Measurements from ENCODE around the gene C10orf143. TPM values are rescaled to one million over a fixed set of nuclear protein-coding genes. Genes with fewer than 3 reads are reported as not detected.

Gene C10orf143
- total RNA-seq, 4 donors from 2014 or later: 1.6 to 5.8 (median 3.7) TPM; not detected in 1

DNA sequence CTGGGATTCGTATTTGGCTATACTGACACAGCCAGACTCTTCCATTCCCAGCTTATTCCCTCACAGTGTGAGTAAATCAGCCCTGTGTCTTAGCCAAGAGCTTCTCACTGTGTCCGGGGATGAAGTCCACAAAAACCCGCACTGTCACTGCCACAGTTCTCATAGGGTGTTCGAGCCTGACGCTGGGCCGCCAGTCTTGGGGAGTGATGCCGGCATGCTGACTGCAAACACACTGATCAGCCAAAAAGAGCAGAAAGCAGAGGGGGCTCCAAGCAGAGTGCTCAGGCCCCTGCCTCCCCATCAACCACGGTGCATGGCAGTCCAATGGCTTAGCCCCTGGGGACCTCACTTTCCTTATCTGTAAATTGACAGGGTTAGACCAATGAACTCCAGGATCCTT, 36.7 kb downstream of the C10orf143 start:
- H3K36me3 ChIP-seq: no peaks in the 10 kb centered on the region
- H3K27ac ChIP-seq: no peak overlapping the region
- no peak for DNase-seq
- H3K4me3 ChIP-seq: no peak overlapping the region
- no peaks in the 10 kb centered on the region for H3K9me3 ChIP-seq
- H3K27me3 ChIP-seq: no peaks in the 10 kb centered on the region
- TF ChIP-seq CTCF (IDR thresholded peaks at IDR 0.05) (no peak), POLR2A (IDR thresholded peaks at IDR 0.05) (no peak)
- no peaks in the 10 kb centered on the region for H3K4me1 ChIP-seq

DNA sequence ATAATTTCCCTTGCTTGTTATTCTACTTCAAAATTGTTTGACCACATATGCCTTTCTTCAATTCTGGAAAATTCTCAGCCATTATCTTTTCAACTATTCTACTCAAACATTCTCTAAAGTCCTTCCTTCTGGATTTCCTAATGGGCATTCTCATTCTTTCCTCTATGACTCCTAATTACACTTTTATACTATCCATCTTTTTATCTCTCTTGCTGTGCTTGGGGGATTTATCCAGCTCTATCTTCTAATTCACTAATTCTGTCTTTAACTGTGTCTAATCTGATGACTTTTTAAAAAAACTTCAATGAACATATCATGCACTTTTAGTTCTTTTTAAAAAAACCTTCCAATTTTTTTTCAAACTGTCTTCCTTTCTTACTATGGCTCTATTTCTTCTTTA, 38.4 kb downstream of the C10orf143 start:
- DNase-seq: no peak
- Histone ChIP-seq H3K36me3 (no peaks in the 10 kb centered on the region), H3K4me3 (no peak overlapping the region), H3K27me3 (no peaks in the 10 kb centered on the region), H3K27ac (no peak overlapping the region), H3K4me1 (no peaks in the 10 kb centered on the region), H3K9me3 (no peaks in the 10 kb centered on the region)
- TF ChIP-seq CTCF (IDR thresholded peaks at IDR 0.05) (no peak), POLR2A (IDR thresholded peaks at IDR 0.05) (no peak)

- no peak overlapping the region for H3K27ac ChIP-seq
- no peak for DNase-seq
- no peaks in the 10 kb centered on the region for H3K9me3 ChIP-seq
- H3K27me3 ChIP-seq: no peaks in the 10 kb centered on the region
- H3K4me3 ChIP-seq: no peak overlapping the region
- H3K36me3 ChIP-seq: no peaks in the 10 kb centered on the region
- TF ChIP-seq CTCF (IDR thresholded peaks at IDR 0.05) (no peak), POLR2A (IDR thresholded peaks at IDR 0.05) (no peak)
- H3K4me1 ChIP-seq: no peaks in the 10 kb centered on the region
Measured at GRCh38 chr10:130067893-130068292, 42.7 kb downstream of the C10orf143 start.

DNA sequence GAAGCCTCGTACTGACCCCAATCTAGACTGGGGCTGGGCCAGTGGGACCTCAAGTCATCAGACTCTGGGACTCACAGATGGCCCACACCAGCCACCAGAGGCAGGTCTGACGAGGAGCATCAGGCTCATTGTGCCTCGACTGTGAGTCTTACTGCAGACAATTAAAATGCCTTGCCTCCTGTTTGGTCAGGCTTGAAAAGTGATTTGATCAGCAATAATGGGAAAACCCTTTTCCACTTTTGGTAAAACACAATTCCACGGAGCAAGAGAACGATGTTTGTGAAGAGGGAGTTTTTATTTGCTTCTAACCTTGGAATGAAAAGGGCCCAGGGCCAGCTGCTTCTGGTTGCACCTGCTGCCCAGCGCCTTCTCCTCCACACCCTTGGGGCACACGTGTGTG, 43.9 kb downstream of the C10orf143 start:
- TF ChIP-seq CTCF (IDR thresholded peaks at IDR 0.05) (no peak), POLR2A (IDR thresholded peaks at IDR 0.05) (no peak)
- Histone ChIP-seq H3K27ac (no peak overlapping the region), H3K9me3 (no peaks in the 10 kb centered on the region), H3K27me3 (no peaks in the 10 kb centered on the region), H3K4me1 (no peaks in the 10 kb centered on the region), H3K4me3 (no peak overlapping the region), H3K36me3 (no peaks in the 10 kb centered on the region)
- no peak for DNase-seq

DNA sequence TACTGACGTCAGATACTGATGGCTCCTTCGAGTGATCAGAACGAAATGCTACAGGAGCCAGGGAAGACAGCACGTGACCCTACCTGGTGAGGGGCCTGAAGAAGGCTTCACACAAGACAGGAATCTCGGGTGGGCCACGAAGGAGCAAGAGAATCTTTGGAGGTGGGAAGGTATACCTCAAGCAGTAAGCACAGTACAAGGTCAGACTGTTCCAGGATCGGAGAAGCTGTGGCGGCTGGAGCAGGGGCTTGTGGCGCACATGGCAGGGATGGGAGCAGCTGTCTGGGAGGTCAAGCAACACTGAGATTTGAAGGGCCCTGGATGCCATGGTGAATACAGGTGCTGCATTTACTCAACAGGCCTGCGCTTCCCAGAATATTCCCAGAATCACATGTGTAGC, 45.4 kb downstream of the C10orf143 start:
- no peak for DNase-seq
- no peaks in the 10 kb centered on the region for H3K9me3 ChIP-seq
- H3K27ac ChIP-seq: no peak overlapping the region
- H3K27me3 ChIP-seq: no peaks in the 10 kb centered on the region
- no peaks in the 10 kb centered on the region for H3K4me1 ChIP-seq
- H3K4me3 ChIP-seq: no peak overlapping the region
- no peaks in the 10 kb centered on the region for H3K36me3 ChIP-seq
- TF ChIP-seq CTCF (IDR thresholded peaks at IDR 0.05): no peak
- no peak for TF ChIP-seq POLR2A (IDR thresholded peaks at IDR 0.05)

DNA sequence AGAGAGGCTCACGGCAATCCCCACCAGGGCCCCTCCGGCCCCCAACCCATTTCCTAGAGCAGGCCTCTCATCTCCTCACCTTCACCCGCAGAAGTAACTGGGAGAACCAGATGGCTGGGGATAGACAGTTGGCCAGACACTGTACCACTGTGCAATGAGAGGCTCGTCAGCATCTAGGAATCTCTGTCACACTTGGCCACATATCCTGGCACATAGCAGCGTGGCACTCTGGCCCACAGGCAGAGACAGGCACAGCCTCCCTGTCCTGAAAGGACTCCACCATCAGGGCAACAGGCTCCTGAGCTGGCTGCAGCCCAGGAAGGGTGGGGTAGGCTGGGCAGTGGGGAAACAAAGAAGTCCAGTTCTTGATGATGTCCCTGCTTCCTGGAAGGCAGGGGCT, 45.8 kb downstream of the C10orf143 start:
- no peak for DNase-seq
- no peak for TF ChIP-seq POLR2A (IDR thresholded peaks at IDR 0.05)
- TF ChIP-seq CTCF (IDR thresholded peaks at IDR 0.05): no peak
- Histone ChIP-seq H3K36me3 (no peaks in the 10 kb centered on the region), H3K4me3 (no peak overlapping the region), H3K9me3 (no peaks in the 10 kb centered on the region), H3K27ac (no peak overlapping the region), H3K27me3 (no peaks in the 10 kb centered on the region), H3K4me1 (no peaks in the 10 kb centered on the region)

All from Peyer's patch (tissue), 4 donors.